Gastroesophageal sphincter (tissue), 4 donors: Measurements from ENCODE around the gene MTMR10. TPM values are rescaled to one million over a fixed set of nuclear protein-coding genes. Genes with fewer than 3 reads are reported as not detected.

Experiments
- ATAC-seq: fragments of 150-250 bp; one replicate; pipeline ENCODE4 v1.9.1; 2016; ENCODE audit warnings: mild to moderate bottlenecking, moderate library complexity
- H3K27ac ChIP-seq, 4 donors: fragments of 200-600 bp; sonication (generic) in 3 of 4; 1 replicate in 3 of 4; 2 replicates in 1 of 4; pipeline ENCODE4 v1.5.1; 2016 to 2019
- H3K27me3 ChIP-seq: fragments of 200-600 bp; sonication (generic); one replicate; pipeline ENCODE4 v1.5.1; 2019
- H3K36me3 ChIP-seq, 2 donors: fragments of 200-600 bp; sonication (generic); one replicate each; pipeline ENCODE4 v1.5.1; 2019; ENCODE audit warnings: control low read depth in 1 of 2
- H3K4me1 ChIP-seq, 3 donors: fragments of 200-600 bp; sonication (generic); 1 replicate in 2 of 3; 2 replicates in 1 of 3; pipeline ENCODE4 v1.5.1; 2016 to 2019; ENCODE audit warnings: control low read depth in 2 of 3
- H3K4me3 ChIP-seq, 2 donors: fragments of 200-600 bp; sonication (generic); one replicate each; pipeline ENCODE4 v1.5.1; 2019; ENCODE audit warnings: mild to moderate bottlenecking in 1 of 2, moderate library complexity in 1 of 2
- H3K9me3 ChIP-seq, 3 donors: fragments of 200-600 bp; sonication (generic); one replicate each; pipeline ENCODE4 v1.5.1; 2017 to 2019; ENCODE audit warnings: control low read depth in 2 of 3
- EP300 ChIP-seq: sonication (generic); formaldehyde crosslinking; IDR thresholded peaks from one replicate; pipeline ENCODE4 v1.6.1; 2017; ENCODE audit warnings: antibody characterized with exemption, mild to moderate bottlenecking
- POLR2A ChIP-seq, 2 donors: fragments of 450-650 bp; IDR thresholded peaks; one replicate each; pipeline ENCODE4 v1.6.1; 2017; ENCODE audit warnings: antibody characterized with exemption in 2 of 2, mild to moderate bottlenecking in 2 of 2, moderate library complexity in 1 of 2
- POLR2AphosphoS5 ChIP-seq: sonication (generic); formaldehyde crosslinking; IDR thresholded peaks from one replicate; pipeline ENCODE4 v1.6.1; 2017; ENCODE audit warnings: antibody characterized with exemption
- WGBS, 2 donors: methylation state at CpG; one replicate each; pipeline ENCODE4 v1.1.5; 2018; ENCODE audit warnings: low coverage in 1 of 2; 5-methylcytosine and 5-hydroxymethylcytosine counted together
- total RNA-seq, 4 donors: library from RNA; depleted of rRNA; stranded (reverse); fragments of >200 nt; gene quantifications; one replicate each; pipeline ENCODE4 v1.1.0, GENCODE V29; 2016
- TF ChIP-seq, protein P1 (sequence below), 4 experiments: fragments of 200-600 bp in 2 of 4; fragments of 450-650 bp in 2 of 4; sonication (generic) in 1 of 4; IDR thresholded peaks; one replicate each; pipeline ENCODE4 v1.5.1; 2017 to 2019; ENCODE audit warnings: antibody characterized with exemption in 4 of 4, mild to moderate bottlenecking in 2 of 4, moderate library complexity in 2 of 4

The MTMR10 gene
- total RNA-seq, 4 donors from 2014 or later: 25.4 to 35.0 (median 32.4) TPM

GRCh38 chr15:30963681-30964080 is 27.7 kb downstream of the MTMR10 start:
- peaks cover 3 to 76% of the 10 kb centered on the region in 2 donors for H3K36me3 ChIP-seq
- ATAC-seq: no peak
- 64 to 71% methylated on average over 2 to 3 of the region's 3 CpGs for WGBS, 2 donors

DNA sequence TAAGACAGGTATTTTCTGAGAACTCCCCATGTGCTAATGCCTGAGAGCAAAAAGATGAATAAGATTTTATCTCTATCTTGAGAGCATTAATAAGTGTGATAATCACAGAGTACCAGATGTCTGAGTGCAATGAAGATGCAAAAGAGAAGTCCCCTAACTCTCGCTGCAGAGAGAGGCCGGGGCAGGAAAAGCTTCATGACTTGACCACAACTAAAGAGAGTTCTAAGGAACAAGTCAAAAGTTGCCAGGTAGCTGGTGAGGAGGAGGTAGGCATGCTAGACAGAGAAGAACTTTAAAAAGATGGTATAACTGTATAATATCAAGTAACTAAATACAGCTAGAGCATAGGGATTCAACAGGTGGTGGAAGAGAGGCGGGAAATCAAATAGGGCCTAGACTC is 28.8 kb downstream of the MTMR10 start:
- no peaks in the 10 kb centered on the region for H3K9me3 ChIP-seq
- peaks cover 3 to 81% of the 10 kb centered on the region in 2 donors for H3K36me3 ChIP-seq
- ATAC-seq: no peak
- WGBS, 2 donors: 95 to 100% methylated on average over 1 to 3 of the region's 3 CpGs
- no peaks in the 10 kb centered on the region for H3K4me1 ChIP-seq
- no peaks in the 10 kb centered on the region for H3K27me3 ChIP-seq
- H3K4me3 ChIP-seq: no peak overlapping the region
- TF ChIP-seq EP300: no peak
- TF ChIP-seq POLR2A (IDR thresholded peaks at IDR 0.05): no peak
- TF ChIP-seq, protein P1, sequence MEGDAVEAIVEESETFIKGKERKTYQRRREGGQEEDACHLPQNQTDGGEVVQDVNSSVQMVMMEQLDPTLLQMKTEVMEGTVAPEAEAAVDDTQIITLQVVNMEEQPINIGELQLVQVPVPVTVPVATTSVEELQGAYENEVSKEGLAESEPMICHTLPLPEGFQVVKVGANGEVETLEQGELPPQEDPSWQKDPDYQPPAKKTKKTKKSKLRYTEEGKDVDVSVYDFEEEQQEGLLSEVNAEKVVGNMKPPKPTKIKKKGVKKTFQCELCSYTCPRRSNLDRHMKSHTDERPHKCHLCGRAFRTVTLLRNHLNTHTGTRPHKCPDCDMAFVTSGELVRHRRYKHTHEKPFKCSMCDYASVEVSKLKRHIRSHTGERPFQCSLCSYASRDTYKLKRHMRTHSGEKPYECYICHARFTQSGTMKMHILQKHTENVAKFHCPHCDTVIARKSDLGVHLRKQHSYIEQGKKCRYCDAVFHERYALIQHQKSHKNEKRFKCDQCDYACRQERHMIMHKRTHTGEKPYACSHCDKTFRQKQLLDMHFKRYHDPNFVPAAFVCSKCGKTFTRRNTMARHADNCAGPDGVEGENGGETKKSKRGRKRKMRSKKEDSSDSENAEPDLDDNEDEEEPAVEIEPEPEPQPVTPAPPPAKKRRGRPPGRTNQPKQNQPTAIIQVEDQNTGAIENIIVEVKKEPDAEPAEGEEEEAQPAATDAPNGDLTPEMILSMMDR (IDR thresholded peaks at IDR 0.05): no peak
- TF ChIP-seq POLR2AphosphoS5: no peak
- H3K27ac ChIP-seq: no peak overlapping the region

More at GRCh38 chr15:30963681-30964080, 27.7 kb downstream of the MTMR10 start:
- Histone ChIP-seq H3K9me3 (no peaks in the 10 kb centered on the region), H3K27me3 (no peaks in the 10 kb centered on the region), H3K4me1 (no peaks in the 10 kb centered on the region), H3K4me3 (no peak overlapping the region), H3K27ac (no peak overlapping the region)
- TF ChIP-seq POLR2AphosphoS5 (no peak), POLR2A (IDR thresholded peaks at IDR 0.05) (no peak), EP300 (no peak)
- TF ChIP-seq, protein P1 (IDR thresholded peaks at IDR 0.05): no peak

DNA sequence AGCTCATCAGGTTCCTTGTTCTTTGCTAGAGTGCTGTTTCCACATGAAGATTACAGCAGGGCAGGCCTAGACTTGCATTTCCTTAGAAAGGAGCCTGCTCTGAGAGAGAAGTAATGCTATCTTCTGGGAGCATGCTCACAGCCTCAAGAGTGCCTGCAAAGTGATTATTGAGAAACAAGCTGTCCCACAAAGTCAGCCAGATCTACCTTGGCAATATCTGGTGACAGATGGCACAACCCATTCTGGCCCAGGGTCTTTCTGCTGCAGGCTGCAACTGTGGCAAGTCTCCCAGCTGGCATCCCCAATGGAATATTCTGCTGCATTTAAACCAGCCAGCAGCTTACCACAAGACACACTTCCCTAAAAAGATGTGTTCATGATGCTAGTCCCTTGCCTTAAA is 29.3 kb downstream of the MTMR10 start:
- no peaks in the 10 kb centered on the region for H3K9me3 ChIP-seq
- no peak overlapping the region for H3K4me3 ChIP-seq
- no peak for ATAC-seq
- TF ChIP-seq, protein P1 (IDR thresholded peaks at IDR 0.05): no peak
- TF ChIP-seq POLR2AphosphoS5 (no peak), EP300 (no peak), POLR2A (IDR thresholded peaks at IDR 0.05) (no peak)
- H3K27me3 ChIP-seq: no peaks in the 10 kb centered on the region
- no peaks in the 10 kb centered on the region for H3K4me1 ChIP-seq
- no peak overlapping the region for H3K27ac ChIP-seq
- H3K36me3 ChIP-seq: peaks cover 3 to 81% of the 10 kb centered on the region in 2 donors

DNA sequence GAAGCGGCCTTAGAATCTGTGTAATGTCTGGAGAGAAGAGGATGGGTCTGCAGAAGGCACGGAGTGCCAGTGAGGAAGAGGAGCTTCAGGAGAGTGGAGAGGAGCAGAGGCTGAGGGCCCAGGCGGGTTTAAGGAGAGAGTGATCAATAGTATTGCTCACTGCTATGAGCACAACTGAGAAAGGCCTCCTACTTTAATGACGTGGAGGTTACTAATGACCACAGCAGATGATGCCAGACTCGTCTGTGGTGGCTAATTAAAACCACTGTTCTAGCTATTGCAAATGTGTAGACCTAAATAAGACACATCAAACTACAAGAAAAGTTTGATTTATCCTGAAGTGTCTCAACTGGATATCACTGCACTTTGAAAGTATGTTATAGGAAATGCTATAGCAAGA is 33.2 kb downstream of the MTMR10 start:
- ATAC-seq: no peak
- H3K27me3 ChIP-seq: no peaks in the 10 kb centered on the region
- no peak for TF ChIP-seq POLR2A (IDR thresholded peaks at IDR 0.05)
- TF ChIP-seq, protein P1 (IDR thresholded peaks at IDR 0.05): no peak
- no peak for TF ChIP-seq EP300
- TF ChIP-seq POLR2AphosphoS5: no peak
- H3K9me3 ChIP-seq: no peaks in the 10 kb centered on the region
- H3K27ac ChIP-seq: no peak overlapping the region
- H3K36me3 ChIP-seq: peaks cover 3 to 90% of the 10 kb centered on the region in 2 donors
- 87 to 94% methylated on average over 4 to 5 of the region's 5 CpGs for WGBS, 2 donors
- H3K4me1 ChIP-seq: peaks cover 0 to 8% (median 0%) of the 10 kb centered on the region in 3 donors
- H3K4me3 ChIP-seq: no peak overlapping the region

GRCh38 chr15:30956216-30957124 is 35.0 kb downstream of the MTMR10 start:
- ATAC-seq: no peak
- H3K27me3 ChIP-seq: no peaks in the 10 kb centered on the region
- no peak overlapping the region for H3K27ac ChIP-seq
- WGBS, 2 donors: 83 to 92% methylated on average over 6 of the region's 6 CpGs
- H3K4me3 ChIP-seq: no peak overlapping the region
- no peaks in the 10 kb centered on the region for H3K9me3 ChIP-seq
- TF ChIP-seq POLR2AphosphoS5 (no peak), POLR2A (IDR thresholded peaks at IDR 0.05) (no peak), EP300 (no peak)
- TF ChIP-seq, protein P1 (IDR thresholded peaks at IDR 0.05): no peak
- H3K4me1 ChIP-seq: peaks cover 0 to 8% (median 0%) of the 10 kb centered on the region in 3 donors
- H3K36me3 ChIP-seq: peaks cover 3 to 94% of the 10 kb centered on the region in 2 donors
